ENCODE measurements around the gene PSG5.
"Not testable (repeated sequence)": the region's sequence is repeated elsewhere in the genome, so short reads cannot be mapped to it uniquely, and the experiment has no call there.

GRCh38 chr19:43131281-43131842 lies 55.0 kb downstream of the PSG5 start:
- TF ChIP-seq, protein P1, sequence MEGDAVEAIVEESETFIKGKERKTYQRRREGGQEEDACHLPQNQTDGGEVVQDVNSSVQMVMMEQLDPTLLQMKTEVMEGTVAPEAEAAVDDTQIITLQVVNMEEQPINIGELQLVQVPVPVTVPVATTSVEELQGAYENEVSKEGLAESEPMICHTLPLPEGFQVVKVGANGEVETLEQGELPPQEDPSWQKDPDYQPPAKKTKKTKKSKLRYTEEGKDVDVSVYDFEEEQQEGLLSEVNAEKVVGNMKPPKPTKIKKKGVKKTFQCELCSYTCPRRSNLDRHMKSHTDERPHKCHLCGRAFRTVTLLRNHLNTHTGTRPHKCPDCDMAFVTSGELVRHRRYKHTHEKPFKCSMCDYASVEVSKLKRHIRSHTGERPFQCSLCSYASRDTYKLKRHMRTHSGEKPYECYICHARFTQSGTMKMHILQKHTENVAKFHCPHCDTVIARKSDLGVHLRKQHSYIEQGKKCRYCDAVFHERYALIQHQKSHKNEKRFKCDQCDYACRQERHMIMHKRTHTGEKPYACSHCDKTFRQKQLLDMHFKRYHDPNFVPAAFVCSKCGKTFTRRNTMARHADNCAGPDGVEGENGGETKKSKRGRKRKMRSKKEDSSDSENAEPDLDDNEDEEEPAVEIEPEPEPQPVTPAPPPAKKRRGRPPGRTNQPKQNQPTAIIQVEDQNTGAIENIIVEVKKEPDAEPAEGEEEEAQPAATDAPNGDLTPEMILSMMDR (IDR thresholded peaks at IDR 0.05 in 2 of 3, conservative IDR thresholded peaks at IDR 0.05 in 1 of 3; ENCODE audit: control insufficient read depth in 2 of 3, extremely low read depth in 1 of 3, insufficient read depth in 1 of 3, low read depth in 3 of 3, low read length in 3 of 3), result not testable (repeated sequence)
- TF ChIP-seq MYC (IDR thresholded peaks at IDR 0.05; ENCODE audit: insufficient read depth, insufficient read length, insufficient replicate concordance, low read length, severe bottlenecking); TCF12 (IDR thresholded peaks at IDR 0.05; ENCODE audit: low read depth, low read length); FOXM1 (IDR thresholded peaks at IDR 0.05; ENCODE audit: low read depth, low read length); SREBF1 (IDR thresholded peaks at IDR 0.05; ENCODE audit: low read length); CEBPB (IDR thresholded peaks at IDR 0.05; ENCODE audit: borderline replicate concordance in 1 of 2, low read depth in 2 of 2, low read length in 2 of 2); ATF3 (IDR thresholded peaks at IDR 0.05; ENCODE audit: borderline replicate concordance, extremely low read depth, low read depth, low read length); HCFC1 (IDR thresholded peaks at IDR 0.05; ENCODE audit: low read length); PAX5 (IDR thresholded peaks at IDR 0.05; ENCODE audit: borderline replicate concordance, low read depth, low read length); RCOR1 (conservative IDR thresholded peaks at IDR 0.05; ENCODE audit: low read depth, low read length): not testable (repeated sequence)
- TF ChIP-seq, protein P2, sequence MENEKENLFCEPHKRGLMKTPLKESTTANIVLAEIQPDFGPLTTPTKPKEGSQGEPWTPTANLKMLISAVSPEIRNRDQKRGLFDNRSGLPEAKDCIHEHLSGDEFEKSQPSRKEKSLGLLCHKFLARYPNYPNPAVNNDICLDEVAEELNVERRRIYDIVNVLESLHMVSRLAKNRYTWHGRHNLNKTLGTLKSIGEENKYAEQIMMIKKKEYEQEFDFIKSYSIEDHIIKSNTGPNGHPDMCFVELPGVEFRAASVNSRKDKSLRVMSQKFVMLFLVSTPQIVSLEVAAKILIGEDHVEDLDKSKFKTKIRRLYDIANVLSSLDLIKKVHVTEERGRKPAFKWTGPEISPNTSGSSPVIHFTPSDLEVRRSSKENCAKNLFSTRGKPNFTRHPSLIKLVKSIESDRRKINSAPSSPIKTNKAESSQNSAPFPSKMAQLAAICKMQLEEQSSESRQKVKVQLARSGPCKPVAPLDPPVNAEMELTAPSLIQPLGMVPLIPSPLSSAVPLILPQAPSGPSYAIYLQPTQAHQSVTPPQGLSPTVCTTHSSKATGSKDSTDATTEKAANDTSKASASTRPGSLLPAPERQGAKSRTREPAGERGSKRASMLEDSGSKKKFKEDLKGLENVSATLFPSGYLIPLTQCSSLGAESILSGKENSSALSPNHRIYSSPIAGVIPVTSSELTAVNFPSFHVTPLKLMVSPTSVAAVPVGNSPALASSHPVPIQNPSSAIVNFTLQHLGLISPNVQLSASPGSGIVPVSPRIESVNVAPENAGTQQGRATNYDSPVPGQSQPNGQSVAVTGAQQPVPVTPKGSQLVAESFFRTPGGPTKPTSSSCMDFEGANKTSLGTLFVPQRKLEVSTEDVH (IDR thresholded peaks at IDR 0.05; ENCODE audit: low read depth, partially characterized antibody), result not testable (repeated sequence)
- TF ChIP-seq, protein P3, sequence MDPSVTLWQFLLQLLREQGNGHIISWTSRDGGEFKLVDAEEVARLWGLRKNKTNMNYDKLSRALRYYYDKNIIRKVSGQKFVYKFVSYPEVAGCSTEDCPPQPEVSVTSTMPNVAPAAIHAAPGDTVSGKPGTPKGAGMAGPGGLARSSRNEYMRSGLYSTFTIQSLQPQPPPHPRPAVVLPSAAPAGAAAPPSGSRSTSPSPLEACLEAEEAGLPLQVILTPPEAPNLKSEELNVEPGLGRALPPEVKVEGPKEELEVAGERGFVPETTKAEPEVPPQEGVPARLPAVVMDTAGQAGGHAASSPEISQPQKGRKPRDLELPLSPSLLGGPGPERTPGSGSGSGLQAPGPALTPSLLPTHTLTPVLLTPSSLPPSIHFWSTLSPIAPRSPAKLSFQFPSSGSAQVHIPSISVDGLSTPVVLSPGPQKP (IDR thresholded peaks at IDR 0.05; ENCODE audit: low read depth, low read length), result not testable (repeated sequence)

Measured in GM12878 (cell line).